H9 (cell line): ENCODE measurements around the gene NAP1L5. TPM values are rescaled to one million over a fixed set of nuclear protein-coding genes. Genes with fewer than 3 reads are reported as not detected.
A peak's percentile ranks its signal among the peaks of the same experiment; 100 is the strongest.

ENCODE experiments used
- DNase-seq: peaks from one replicate; pipeline ENCODE4 v3.0.0-alpha.2; 2017
- H2AFZ ChIP-seq: one replicate; pipeline ENCODE4 v1.6.1; 2013; ENCODE audit warnings: mild to moderate bottlenecking, low read length, control low read depth, moderate library complexity
- H2AK5ac ChIP-seq: 2 replicates; pipeline ENCODE4 v1.6.1; 2013; ENCODE audit warnings: low read length, control low read depth, mixed read lengths; ENCODE audit not compliant: insufficient read length
- H2BK120ac ChIP-seq: one replicate; pipeline ENCODE4 v1.6.1; 2013; ENCODE audit warnings: low read depth, mild to moderate bottlenecking, low read length, control low read depth, inconsistent platforms; ENCODE audit not compliant: poor library complexity, severe bottlenecking
- H2BK12ac ChIP-seq: 2 replicates; pipeline ENCODE4 v1.6.1; 2013; ENCODE audit warnings: low read length, control low read depth, mixed read lengths, low read depth; ENCODE audit not compliant: insufficient read length
- H2BK15ac ChIP-seq: 2 replicates; pipeline ENCODE4 v1.6.1; 2013; ENCODE audit warnings: low read depth, low read length, control low read depth
- H2BK20ac ChIP-seq: one replicate; pipeline ENCODE4 v1.6.1; 2013; ENCODE audit warnings: low read depth, mild to moderate bottlenecking, low read length, control low read depth, inconsistent platforms; ENCODE audit not compliant: poor library complexity, severe bottlenecking
- H2BK5ac ChIP-seq: 2 replicates; pipeline ENCODE4 v1.6.1; 2013; ENCODE audit warnings: low read length, control low read depth, mixed read lengths; ENCODE audit not compliant: insufficient read length
- H3K14ac ChIP-seq: 2 replicates; pipeline ENCODE4 v1.6.1; 2013; ENCODE audit warnings: low read length, control low read depth; ENCODE audit not compliant: insufficient read depth
- H3K18ac ChIP-seq: 2 replicates; pipeline ENCODE4 v1.6.1; 2013; ENCODE audit warnings: low read depth, mild to moderate bottlenecking, mixed read lengths, low read length, control low read depth; ENCODE audit not compliant: insufficient read length
- H3K23ac ChIP-seq: 2 replicates; pipeline ENCODE4 v1.6.1; 2013; ENCODE audit warnings: low read length, control low read depth, mixed read lengths, low read depth; ENCODE audit not compliant: insufficient read length
- H3K23me2 ChIP-seq: 2 replicates; pipeline ENCODE4 v1.6.1; 2013; ENCODE audit warnings: low read depth, mild to moderate bottlenecking, mixed read lengths, low read length, control low read depth; ENCODE audit not compliant: insufficient read length, poor library complexity, severe bottlenecking
- H3K27ac ChIP-seq: 2 replicates; pipeline ENCODE4 v1.5.1; 2013; ENCODE audit warnings: low read length, control low read depth, mixed read lengths, low read depth; ENCODE audit not compliant: insufficient read length
- H3K27me3 ChIP-seq: 2 replicates; pipeline ENCODE4 v1.6.1; 2013; ENCODE audit warnings: low read length, control low read depth, inconsistent platforms; ENCODE audit not compliant: insufficient read depth
- H3K4ac ChIP-seq: 2 replicates; pipeline ENCODE4 v1.6.1; 2013; ENCODE audit warnings: low read depth, mild to moderate bottlenecking, control low read depth, inconsistent platforms, low read length, moderate library complexity
- H3K4me1 ChIP-seq: 2 replicates; pipeline ENCODE4 v1.6.1; 2013; ENCODE audit warnings: low read length, control low read depth, inconsistent platforms; ENCODE audit not compliant: insufficient read depth
- H3K4me2 ChIP-seq: 2 replicates; pipeline ENCODE4 v1.6.1; 2013; ENCODE audit warnings: low read length, control low read depth, mixed read lengths; ENCODE audit not compliant: insufficient read length, insufficient read depth
- H3K56ac ChIP-seq: 2 replicates; pipeline ENCODE4 v1.6.1; 2013; ENCODE audit warnings: low read depth, mild to moderate bottlenecking, mixed read lengths, low read length, control low read depth; ENCODE audit not compliant: insufficient read length
- H3K79me1 ChIP-seq: 2 replicates; pipeline ENCODE4 v1.6.1; 2013; ENCODE audit warnings: low read depth, mild to moderate bottlenecking, moderate library complexity, low read length, control low read depth, inconsistent platforms; ENCODE audit not compliant: insufficient read depth, poor library complexity, severe bottlenecking
- H3K79me2 ChIP-seq: 2 replicates; pipeline ENCODE4 v1.6.1; 2013; ENCODE audit warnings: low read length, control low read depth, inconsistent platforms; ENCODE audit not compliant: insufficient read depth
- H3K9ac ChIP-seq: 2 replicates; pipeline ENCODE4 v1.6.1; 2013; ENCODE audit warnings: low read length, control low read depth, mixed read lengths; ENCODE audit not compliant: insufficient read length; ENCODE audit errors: extremely low read depth
- H3K9me3 ChIP-seq: one replicate; pipeline ENCODE4 v1.6.1; 2013; ENCODE audit warnings: low read depth, low read length, inconsistent platforms; ENCODE audit not compliant: control insufficient read depth
- H3T11ph ChIP-seq: one replicate; pipeline ENCODE4 v1.6.1; 2013; ENCODE audit warnings: mild to moderate bottlenecking, low read length, control low read depth, inconsistent platforms
- H4K20me1 ChIP-seq: one replicate; pipeline ENCODE4 v1.6.1; 2013; ENCODE audit not compliant: control insufficient read depth, insufficient read length, insufficient read depth
- H4K5ac ChIP-seq: 2 replicates; pipeline ENCODE4 v1.6.1; 2013; ENCODE audit warnings: low read depth, mild to moderate bottlenecking, mixed read lengths, low read length, control low read depth; ENCODE audit not compliant: insufficient read length
- H4K8ac ChIP-seq: replicated peaks from 2 replicates; pipeline ENCODE4 v1.6.1; 2013; ENCODE audit warnings: low read length, control low read depth, mixed read lengths, low read depth; ENCODE audit not compliant: insufficient read length
- H4K91ac ChIP-seq: 2 replicates; pipeline ENCODE4 v1.6.1; 2013; ENCODE audit warnings: low read depth, mild to moderate bottlenecking, moderate library complexity, mixed read lengths, low read length, control low read depth; ENCODE audit not compliant: insufficient read length
- H3K27ac Mint-ChIP-seq, 3 experiments: 2 replicates in 2 of 3; 3 replicates in 1 of 3; pipeline ENCODE4 v1.8.0; 2020 to 2021; ENCODE audit warnings: mixed read lengths in 3 of 3, mild to moderate bottlenecking in 1 of 3, moderate library complexity in 1 of 3
- H3K27me3 Mint-ChIP-seq: 2 replicates; pipeline ENCODE4 v1.8.0; 2021; ENCODE audit warnings: low read depth, mild to moderate bottlenecking, moderate library complexity, mixed read lengths
- H3K36me3 Mint-ChIP-seq, 3 experiments: 2 replicates in 2 of 3; 3 replicates in 1 of 3; pipeline ENCODE4 v1.8.0; 2020 to 2021; ENCODE audit warnings: low read depth in 3 of 3, mixed read lengths in 3 of 3; ENCODE audit not compliant: insufficient read depth in 1 of 3
- H3K4me1 Mint-ChIP-seq, 2 experiments: 2 replicates each; pipeline ENCODE4 v1.8.0; 2020; ENCODE audit warnings: mixed read lengths in 2 of 2
- H3K4me3 Mint-ChIP-seq, 2 experiments: 2 replicates in 1 of 2; 3 replicates in 1 of 2; pipeline ENCODE4 v1.8.0; 2020 to 2021; ENCODE audit warnings: mild to moderate bottlenecking in 2 of 2, mixed read lengths in 2 of 2, moderate library complexity in 1 of 2
- H3K9me3 Mint-ChIP-seq, 2 experiments: 2 replicates in 1 of 2; 3 replicates in 1 of 2; pipeline ENCODE4 v1.8.0; 2020; ENCODE audit warnings: mild to moderate bottlenecking in 2 of 2, mixed read lengths in 2 of 2, moderate library complexity in 1 of 2
- WGBS: extraction: QIAGEN DNeasy Blood & Tissue Kit; methylation state at CpG from one replicate; pipeline ENCODE4 v1.1.7; 2013; ENCODE audit warnings: missing lambda C conversion rate, low lambda C conversion rate, mixed read lengths; ENCODE audit not compliant: insufficient read length; ENCODE audit errors: extremely low coverage; 5-methylcytosine and 5-hydroxymethylcytosine counted together
- total RNA-seq: library from RNA; stranded (reverse); gene quantifications from 2 replicates; pipeline ENCODE4 v1.2.1, GENCODE V29; 2021
- TF ChIP-seq, protein P1 (sequence below): fragments of 200-600 bp; sonication (generic); conservative IDR thresholded peaks from 3 replicates; pipeline ENCODE4 v1.8.0; 2021; ENCODE audit warnings: antibody characterized with exemption, mild to moderate bottlenecking

NAP1L5 gene
- total RNA-seq, 1 experiment from 2014 or later: 2.2 TPM

- no peak overlapping the region for H2BK120ac ChIP-seq
- H2BK12ac ChIP-seq: no peak overlapping the region
- H2BK15ac ChIP-seq: no peak overlapping the region
- no peak overlapping the region for H2AK5ac ChIP-seq
- WGBS: no CpG with 5 or more reads among the region's 4 CpGs
- H2BK5ac ChIP-seq: no peak overlapping the region
- H3K79me1 ChIP-seq: no peaks in the 10 kb centered on the region
- no peaks in the 10 kb centered on the region for H3K9me3 ChIP-seq
- H3K18ac ChIP-seq: no peak overlapping the region
- no peaks in the 10 kb centered on the region for H4K20me1 ChIP-seq
- no peak overlapping the region for H3K14ac ChIP-seq
- DNase-seq: peak; percentile 58
- H3K79me2 ChIP-seq: no peaks in the 10 kb centered on the region
- no peak overlapping the region for H4K5ac ChIP-seq
- peaks cover 6 to 14% of the 10 kb centered on the region in 2 experiments for H3K4me1 Mint-ChIP-seq
- H3K27me3 ChIP-seq: no peaks in the 10 kb centered on the region
- H2AFZ ChIP-seq: no peak overlapping the region
- H3K9ac ChIP-seq: no peak overlapping the region
- H3K27ac Mint-ChIP-seq: peak overlapping the region in 1 of 3 experiments; percentile 7; a peak in 2 of 7 replicates
- H3K4me1 ChIP-seq: no peaks in the 10 kb centered on the region
- TF ChIP-seq, protein P1, sequence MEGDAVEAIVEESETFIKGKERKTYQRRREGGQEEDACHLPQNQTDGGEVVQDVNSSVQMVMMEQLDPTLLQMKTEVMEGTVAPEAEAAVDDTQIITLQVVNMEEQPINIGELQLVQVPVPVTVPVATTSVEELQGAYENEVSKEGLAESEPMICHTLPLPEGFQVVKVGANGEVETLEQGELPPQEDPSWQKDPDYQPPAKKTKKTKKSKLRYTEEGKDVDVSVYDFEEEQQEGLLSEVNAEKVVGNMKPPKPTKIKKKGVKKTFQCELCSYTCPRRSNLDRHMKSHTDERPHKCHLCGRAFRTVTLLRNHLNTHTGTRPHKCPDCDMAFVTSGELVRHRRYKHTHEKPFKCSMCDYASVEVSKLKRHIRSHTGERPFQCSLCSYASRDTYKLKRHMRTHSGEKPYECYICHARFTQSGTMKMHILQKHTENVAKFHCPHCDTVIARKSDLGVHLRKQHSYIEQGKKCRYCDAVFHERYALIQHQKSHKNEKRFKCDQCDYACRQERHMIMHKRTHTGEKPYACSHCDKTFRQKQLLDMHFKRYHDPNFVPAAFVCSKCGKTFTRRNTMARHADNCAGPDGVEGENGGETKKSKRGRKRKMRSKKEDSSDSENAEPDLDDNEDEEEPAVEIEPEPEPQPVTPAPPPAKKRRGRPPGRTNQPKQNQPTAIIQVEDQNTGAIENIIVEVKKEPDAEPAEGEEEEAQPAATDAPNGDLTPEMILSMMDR: peak; percentile 85
- no peaks in the 10 kb centered on the region for H3K9me3 Mint-ChIP-seq
- no peak overlapping the region for H3K56ac ChIP-seq
- no peak overlapping the region for H3K27ac ChIP-seq
- H3K4me3 Mint-ChIP-seq: no peak overlapping the region
- H3K23me2 ChIP-seq: no peaks in the 10 kb centered on the region
- no peaks in the 10 kb centered on the region for H3K27me3 Mint-ChIP-seq
- H3K23ac ChIP-seq: no peak overlapping the region
- no peak overlapping the region for H3T11ph ChIP-seq
- no peak overlapping the region for H2BK20ac ChIP-seq
- no peak overlapping the region for H4K91ac ChIP-seq
- no peak overlapping the region for H3K4ac ChIP-seq
- H3K4me2 ChIP-seq: no peak overlapping the region
- H3K36me3 Mint-ChIP-seq: peaks cover 0 to 12% (median 6%) of the 10 kb centered on the region in 3 experiments; a peak in 3 of 7 replicates
- no peak overlapping the region for H4K8ac ChIP-seq
Observed at GRCh38 chr4:88659055-88659889, 38.4 kb downstream of the NAP1L5 start.
